RPMI7951 (cell line): ENCODE measurements around the gene ISCU. TPM values are rescaled to one million over a fixed set of nuclear protein-coding genes. Genes with fewer than 3 reads are reported as not detected.
"Not testable (repeated sequence)": the region's sequence is repeated elsewhere in the genome, so short reads cannot be mapped to it uniquely, and the experiment has no call there.

Source experiments
- DNase-seq: peaks from one replicate; pipeline ENCODE4 v3.0.0-alpha.2; 2012; ENCODE audit warnings: low read depth
- total RNA-seq: library from RNA; depleted of rRNA; stranded (reverse); fragments of >200 nt; shearing (Covaris generic); gene quantifications from 2 replicates; pipeline ENCODE4 v1.2.3, GENCODE V29; 2014

Gene ISCU
- total RNA-seq, 1 experiment from 2014 or later: 127 TPM

- DNase-seq: no peak
Observed at GRCh38 chr12:108543652-108544051, 18.7 kb upstream of the ISCU start.

GRCh38 chr12:108547686-108548085 lies 14.7 kb upstream of the ISCU start:
- no peak for DNase-seq

GRCh38 chr12:108548954-108549521 lies 13.4 kb upstream of the ISCU start:
- no peak for DNase-seq

- peak; percentile 19 for DNase-seq
Observed at GRCh38 chr12:108551535-108551934, 10.9 kb upstream of the ISCU start.

- DNase-seq: no peak
Observed at GRCh38 chr12:108553799-108554198, 8.6 kb upstream of the ISCU start.

GRCh38 chr12:108555383-108555782 lies 7.0 kb upstream of the ISCU start:
- not testable (repeated sequence) for DNase-seq

GRCh38 chr12:108559007-108559655 lies 3.3 kb upstream of the ISCU start:
- DNase-seq: no peak

GRCh38 chr12:108559748-108560147 lies 2.6 kb upstream of the ISCU start:
- DNase-seq: no peak

GRCh38 chr12:108560321-108560721 lies 2.1 kb upstream of the ISCU start:
- no peak for DNase-seq

GRCh38 chr12:108560752-108561719 lies 1.4 kb upstream of the ISCU start, which contains the start of gene SART3:
Gene SART3 (minus strand): TSS chr12:108561173. CDS start chr12:108561154, 19 bp downstream.
- DNase-seq: peak; percentile 86

GRCh38 chr12:108561852-108562347 lies 496 bp upstream of the ISCU start:
- no peak for DNase-seq

GRCh38 chr12:108563136-108563803 lies 874 bp downstream of the ISCU start:
- DNase-seq: peak; percentile 87

- DNase-seq: no peak
Observed at GRCh38 chr12:108563804-108564151, 1.4 kb downstream of the ISCU start.

GRCh38 chr12:108564724-108565123 lies 2.3 kb downstream of the ISCU start:
- DNase-seq: no peak

- DNase-seq: no peak
Observed at GRCh38 chr12:108565146-108565545, 2.8 kb downstream of the ISCU start.

GRCh38 chr12:108565976-108566375 lies 3.6 kb downstream of the ISCU start:
- DNase-seq: peak; percentile 87

GRCh38 chr12:108566452-108566851 lies 4.1 kb downstream of the ISCU start:
- DNase-seq: no peak

- DNase-seq: no peak
Observed at GRCh38 chr12:108567406-108568337, 5.3 kb downstream of the ISCU start.

- no peak for DNase-seq
Observed at GRCh38 chr12:108568338-108569154, 6.2 kb downstream of the ISCU start.
